ENCODE data around the gene GPR18.

DNA sequence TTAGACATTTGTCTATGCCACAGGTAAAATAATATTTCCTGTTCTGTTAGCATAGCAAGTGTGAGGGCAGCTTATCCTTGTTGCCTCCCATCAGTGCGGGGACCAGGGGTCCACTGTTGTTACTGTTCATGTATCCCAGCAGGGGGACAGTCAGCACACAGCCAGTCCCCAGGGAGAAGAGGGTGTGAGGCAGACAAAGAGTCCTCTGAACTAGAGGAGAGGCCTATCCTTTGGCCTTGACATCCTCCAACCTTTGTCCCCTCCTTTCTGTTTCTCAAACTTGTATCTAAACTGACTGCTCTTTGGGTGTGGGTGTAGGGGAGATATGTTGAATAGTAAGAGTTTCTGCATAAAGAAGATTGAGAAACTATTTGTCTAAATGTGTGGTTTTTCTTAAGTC is 2.9 kb upstream of the GPR18 start:
- TF ChIP-seq POLR2AphosphoS5 (IDR thresholded peaks at IDR 0.05) (no peak), POLR2A (IDR thresholded peaks at IDR 0.05) (no peak)
- TF ChIP-seq, protein P1, sequence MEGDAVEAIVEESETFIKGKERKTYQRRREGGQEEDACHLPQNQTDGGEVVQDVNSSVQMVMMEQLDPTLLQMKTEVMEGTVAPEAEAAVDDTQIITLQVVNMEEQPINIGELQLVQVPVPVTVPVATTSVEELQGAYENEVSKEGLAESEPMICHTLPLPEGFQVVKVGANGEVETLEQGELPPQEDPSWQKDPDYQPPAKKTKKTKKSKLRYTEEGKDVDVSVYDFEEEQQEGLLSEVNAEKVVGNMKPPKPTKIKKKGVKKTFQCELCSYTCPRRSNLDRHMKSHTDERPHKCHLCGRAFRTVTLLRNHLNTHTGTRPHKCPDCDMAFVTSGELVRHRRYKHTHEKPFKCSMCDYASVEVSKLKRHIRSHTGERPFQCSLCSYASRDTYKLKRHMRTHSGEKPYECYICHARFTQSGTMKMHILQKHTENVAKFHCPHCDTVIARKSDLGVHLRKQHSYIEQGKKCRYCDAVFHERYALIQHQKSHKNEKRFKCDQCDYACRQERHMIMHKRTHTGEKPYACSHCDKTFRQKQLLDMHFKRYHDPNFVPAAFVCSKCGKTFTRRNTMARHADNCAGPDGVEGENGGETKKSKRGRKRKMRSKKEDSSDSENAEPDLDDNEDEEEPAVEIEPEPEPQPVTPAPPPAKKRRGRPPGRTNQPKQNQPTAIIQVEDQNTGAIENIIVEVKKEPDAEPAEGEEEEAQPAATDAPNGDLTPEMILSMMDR (IDR thresholded peaks at IDR 0.05) = no peak

Measured in stomach (tissue), 4 donors.